Measurements from ENCODE around the gene TPI1. TPM values are rescaled to one million over a fixed set of nuclear protein-coding genes. Genes with fewer than 3 reads are reported as not detected.

Gene TPI1
- total RNA-seq, result 1,206 and 1,693 TPM in 2 replicates

GRCh38 chr12:6867413-6868210 is at the start of gene TPI1:
TPI1 (plus strand) TSS chr12:6867531; CDS start chr12:6867567, 36 bp downstream.

GRCh38 chr12:6821591-6822425 is 45.5 kb upstream of the TPI1 start, which contains the start of gene GPR162:
GPR162 (plus strand) TSS chr12:6821821; CDS start chr12:6823899, 2,078 bp downstream.

GRCh38 chr12:6827982-6828780 is 39.1 kb upstream of the TPI1 start, which contains the start of gene P3H3:
P3H3 (plus strand) TSS chr12:6828407; CDS start chr12:6828441, 34 bp downstream.

GRCh38 chr12:6840761-6841515 is 26.4 kb upstream of the TPI1 start, which contains the start of gene GNB3:
GNB3 (plus strand) TSS chr12:6840925; CDS start chr12:6841288, 363 bp downstream.

GRCh38 chr12:6851153-6851920 is 16.0 kb upstream of the TPI1 start, which contains the start of gene CDCA3:
CDCA3 (minus strand) TSS chr12:6851286; CDS start chr12:6850952, 334 bp downstream.

GRCh38 chr12:6851921-6852650 is 15.2 kb upstream of the TPI1 start, which contains the start of gene USP5:
USP5 (plus strand) TSS chr12:6852150; CDS start chr12:6852180, 30 bp downstream.

GRCh38 chr12:6873094-6874014 is 6.0 kb downstream of the TPI1 start, which contains the start of gene SPSB2:
SPSB2 (minus strand) TSS chr12:6873303; CDS start chr12:6872901, 402 bp downstream.

GRCh38 chr12:6904280-6905276 is 37.2 kb downstream of the TPI1 start, which contains the start of gene LRRC23:
LRRC23 (plus strand) TSS chr12:6904822; CDS start chr12:6905634, 812 bp downstream.

GRCh38 chr12:6914246-6914946 is 47.1 kb downstream of the TPI1 start, which contains the start of gene ENO2:
ENO2 (plus strand) TSS chr12:6914580; CDS start chr12:6915833, 1,253 bp downstream.

Other genes starting within 250 kb of the TPI1 start
- gene LPAR5, start 231.6 kb upstream of the TPI1 start, total RNA-seq, result 0.65 TPM in 1 of 2 replicates, not detected in the other
- gene ACRBP, start 220.1 kb upstream of the TPI1 start, total RNA-seq, result 0.13 and 0.72 TPM in 2 replicates
- gene ING4, start 204.4 kb upstream of the TPI1 start, total RNA-seq, result 24.4 and 89.2 TPM in 2 replicates
- 16.8 and 39.4 TPM in 2 replicates for gene ZNF384, start 178.2 kb upstream of the TPI1 start, total RNA-seq
- 0.52 and 5.9 TPM in 2 replicates for gene PIANP, start 166.7 kb upstream of the TPI1 start, total RNA-seq
- 50.6 and 80.7 TPM in 2 replicates for gene COPS7A, start 143.5 kb upstream of the TPI1 start, total RNA-seq
- gene MLF2, start 114.4 kb upstream of the TPI1 start, total RNA-seq, result 196 and 281 TPM in 2 replicates
- 174 and 234 TPM in 2 replicates for gene PTMS, start 101.2 kb upstream of the TPI1 start, total RNA-seq
- 1.6 TPM in 1 of 2 replicates, not detected in the other for gene LAG3, start 95.0 kb upstream of the TPI1 start, total RNA-seq
- 11.2 and 19.2 TPM in 2 replicates for gene CD4, start 78.0 kb upstream of the TPI1 start, total RNA-seq
- 2.1 and 20.3 TPM in 2 replicates for gene GPR162, start 45.7 kb upstream of the TPI1 start, total RNA-seq
- 72.0 and 77.4 TPM in 2 replicates for gene P3H3, start 39.1 kb upstream of the TPI1 start, total RNA-seq
- gene GNB3, start 26.6 kb upstream of the TPI1 start, total RNA-seq, result 0.39 and 0.48 TPM in 2 replicates
- gene CDCA3, start 16.2 kb upstream of the TPI1 start, total RNA-seq, result 12.0 and 27.4 TPM in 2 replicates
- 47.1 and 72.5 TPM in 2 replicates for gene USP5, start 15.4 kb upstream of the TPI1 start, total RNA-seq
- gene SPSB2, start 5.8 kb downstream of the TPI1 start, total RNA-seq, result 3.6 and 5.4 TPM in 2 replicates
- gene LRRC23, start 37.3 kb downstream of the TPI1 start, total RNA-seq, result 5.8 and 13.9 TPM in 2 replicates
- 26.1 and 45.2 TPM in 2 replicates for gene ENO2, start 47.0 kb downstream of the TPI1 start, total RNA-seq
- gene ATN1, start 60.4 kb downstream of the TPI1 start, total RNA-seq, result 14.2 and 57.7 TPM in 2 replicates
- gene RNU7-1, start 76.3 kb downstream of the TPI1 start, total RNA-seq, result not detected in 2 replicates
- 336 and 337 TPM in 2 replicates for gene C12orf57, start 76.5 kb downstream of the TPI1 start, total RNA-seq
- gene PTPN6, start 83.8 kb downstream of the TPI1 start, total RNA-seq, result 1.0 and 4.2 TPM in 2 replicates
- 395 and 411 TPM in 2 replicates for gene PHB2, start 103.1 kb downstream of the TPI1 start, total RNA-seq
- 24.4 and 65.2 TPM in 2 replicates for gene EMG1, start 103.4 kb downstream of the TPI1 start, total RNA-seq
- gene LPCAT3, start 150.9 kb downstream of the TPI1 start, total RNA-seq, result 26.5 and 28.0 TPM in 2 replicates
- gene C1S, start 193.2 kb downstream of the TPI1 start, total RNA-seq, result 137 and 318 TPM in 2 replicates
- 250 and 966 TPM in 2 replicates for gene C1R, start 224.9 kb downstream of the TPI1 start, total RNA-seq
- gene C1RL, start 241.7 kb downstream of the TPI1 start, total RNA-seq, result 38.4 and 157 TPM in 2 replicates